Muscle of arm (tissue), 12 donors: ENCODE measurements around the gene RBMX. TPM values are rescaled to one million over a fixed set of nuclear protein-coding genes. Genes with fewer than 3 reads are reported as not detected.

ENCODE experiments used
- DNase-seq: peaks from one replicate; pipeline ENCODE4 v3.0.0-alpha.2; 2013
- polyA plus RNA-seq, 12 donors: library from polyadenylated mRNA; unstranded; fragments of 120-200 nt; gene quantifications; one replicate each; pipeline ENCODE4 v1.2.1, GENCODE V29; 2013; ENCODE audit not compliant: insufficient read length in 12 of 12

The RBMX gene
- polyA plus RNA-seq, 12 donors: 187 to 309 (median 242) TPM; not detected in 1

DNA sequence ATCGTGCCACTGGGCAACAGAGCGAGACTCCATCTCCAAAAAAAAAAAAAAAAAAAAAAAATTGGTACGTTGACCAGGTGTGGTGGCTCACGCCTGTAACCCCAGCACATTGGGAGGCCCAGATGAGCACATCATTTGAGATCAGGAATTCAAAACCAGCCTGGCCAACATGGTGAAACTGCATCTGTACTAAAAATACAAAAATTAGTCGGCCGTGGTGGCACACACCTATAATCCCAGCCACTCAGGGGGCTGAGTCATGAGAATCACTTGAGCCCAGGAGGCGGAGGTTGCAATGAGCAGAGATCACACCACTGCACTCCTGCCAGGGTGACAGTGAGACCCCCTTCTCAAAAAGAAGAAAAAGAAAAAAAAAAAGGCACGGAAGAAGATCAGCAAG lies 24.5 kb downstream of the RBMX start:
- no peak for DNase-seq

DNA sequence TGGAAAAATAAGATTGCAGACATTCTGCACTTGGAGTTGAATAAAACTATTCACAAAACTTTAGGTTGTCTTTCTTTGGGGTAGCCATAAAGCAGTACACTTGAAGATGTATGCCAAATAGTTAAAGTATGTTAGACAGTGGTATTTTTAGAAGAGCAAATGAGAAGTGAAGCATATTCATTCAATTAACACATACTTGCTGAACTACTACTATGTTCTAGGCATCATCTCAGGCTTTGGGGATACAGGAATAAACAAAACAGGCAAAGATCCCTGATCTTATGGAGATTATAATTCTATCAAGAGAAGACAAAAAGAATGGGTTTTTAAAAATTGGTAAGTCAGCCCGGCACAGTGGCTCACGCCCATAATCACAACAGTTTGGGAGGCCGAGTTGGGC lies 29.0 kb downstream of the RBMX start:
- DNase-seq: no peak

DNA sequence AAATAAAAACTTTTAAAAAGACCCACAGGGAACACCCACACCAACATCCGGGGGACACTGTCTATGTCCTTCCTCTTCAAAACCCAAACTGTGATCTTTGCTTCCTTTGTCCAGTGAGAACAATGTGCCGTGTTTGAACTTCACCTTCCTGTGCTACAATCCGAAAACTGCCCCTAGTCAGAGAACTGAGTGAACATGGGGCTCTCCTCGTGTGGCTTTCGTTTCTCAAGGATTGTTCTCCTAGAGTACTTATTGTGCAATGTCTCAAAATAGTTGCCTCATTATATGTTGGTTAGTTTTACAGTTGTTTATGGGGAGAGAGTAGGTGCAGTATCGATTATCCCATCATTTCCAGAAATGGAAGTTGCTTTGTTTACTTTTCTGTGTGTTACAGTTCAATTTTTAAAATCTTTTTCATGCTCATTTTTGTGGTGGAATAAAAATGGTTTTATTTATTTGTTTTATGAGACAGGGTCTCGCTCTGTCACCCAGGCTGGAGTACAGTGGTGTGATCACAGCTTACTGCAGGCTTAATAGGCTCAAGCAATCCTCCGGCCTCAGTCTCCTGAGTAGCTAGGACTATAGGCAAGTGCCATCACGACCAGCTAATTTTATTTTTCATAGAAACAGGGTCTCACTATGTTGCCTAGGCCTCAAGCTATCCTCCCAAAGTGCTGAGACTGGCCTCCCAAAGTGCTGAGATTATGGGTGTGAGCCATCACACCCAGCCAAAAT lies 29.9 kb downstream of the RBMX start:
- DNase-seq: no peak

DNA sequence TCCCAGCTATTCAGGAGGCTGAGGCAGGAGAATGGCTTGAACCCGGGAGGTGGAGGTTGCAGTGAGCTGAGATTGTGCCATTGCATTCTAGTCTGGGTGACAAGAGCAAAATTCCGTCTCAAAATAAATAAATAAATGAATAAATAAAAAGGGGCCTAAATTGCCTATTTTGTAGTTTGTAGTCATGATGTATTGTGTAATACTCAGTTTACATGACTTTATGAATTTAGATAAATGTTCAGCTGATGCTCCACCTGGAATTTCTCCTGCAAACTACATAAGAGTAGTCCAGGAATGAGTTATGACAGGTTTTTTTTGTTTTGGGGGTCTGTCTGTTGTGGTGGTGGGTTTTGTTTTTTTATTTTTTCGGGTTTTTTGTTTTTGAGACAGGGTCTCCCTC lies 31.1 kb downstream of the RBMX start:
- no peak for DNase-seq

DNA sequence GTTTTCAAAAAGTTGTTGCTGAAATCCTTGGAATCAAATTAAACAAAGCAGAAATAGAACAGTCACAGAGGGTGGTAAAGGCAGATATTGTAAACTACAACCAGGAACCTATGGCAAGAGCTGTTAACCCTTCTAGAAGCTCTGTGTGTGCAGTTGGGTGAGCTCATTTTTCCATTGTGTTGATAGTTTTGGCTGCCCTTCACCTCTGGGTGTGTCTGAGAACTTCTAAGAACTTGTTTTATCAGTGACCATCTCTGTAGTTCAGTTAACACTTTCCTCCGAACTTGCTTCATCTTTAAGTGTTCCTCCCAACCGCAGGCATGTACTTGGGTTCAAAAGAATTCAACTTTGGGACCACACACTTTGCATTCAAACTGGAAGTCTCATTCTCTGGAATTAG lies 32.7 kb downstream of the RBMX start:
- no peak for DNase-seq

DNA sequence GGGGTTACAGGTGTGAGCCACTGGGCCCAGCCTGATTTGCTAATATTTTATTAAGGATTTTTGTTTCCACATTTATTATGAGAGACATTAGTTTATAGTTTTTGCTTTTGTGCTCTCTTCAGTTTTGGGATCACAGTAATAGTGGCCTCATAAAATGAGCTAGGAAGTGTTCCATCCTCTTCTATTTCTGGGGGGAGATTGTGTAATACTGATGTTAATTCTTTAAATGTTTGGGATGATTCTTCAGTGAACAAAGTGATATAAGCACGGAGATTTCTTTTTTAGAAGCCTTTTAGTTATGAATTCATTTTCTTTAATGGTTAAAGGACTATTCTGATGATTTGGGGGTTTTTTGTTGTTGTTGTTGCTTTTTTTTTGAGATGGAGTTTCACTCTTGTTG lies 41.3 kb downstream of the RBMX start:
- DNase-seq: no peak

DNA sequence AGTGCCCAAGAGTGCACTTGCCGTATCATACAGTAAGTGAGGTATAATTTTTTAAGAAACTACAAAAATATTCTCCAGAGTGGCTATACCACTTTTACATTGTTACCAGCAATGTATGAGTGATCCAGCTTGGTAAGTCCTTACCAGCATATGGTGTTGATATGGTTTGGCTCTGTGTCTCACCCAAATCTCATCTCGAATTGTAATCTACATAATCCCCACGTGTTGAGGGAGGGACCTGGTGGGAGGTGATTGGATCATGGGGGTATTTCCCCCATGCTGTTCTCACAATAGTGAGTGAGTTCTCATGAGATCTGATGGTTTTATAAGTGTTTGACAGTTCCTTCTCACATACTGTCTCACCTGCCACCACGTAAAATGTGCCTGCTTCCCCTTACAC lies 44.8 kb downstream of the RBMX start:
- no peak for DNase-seq

DNA sequence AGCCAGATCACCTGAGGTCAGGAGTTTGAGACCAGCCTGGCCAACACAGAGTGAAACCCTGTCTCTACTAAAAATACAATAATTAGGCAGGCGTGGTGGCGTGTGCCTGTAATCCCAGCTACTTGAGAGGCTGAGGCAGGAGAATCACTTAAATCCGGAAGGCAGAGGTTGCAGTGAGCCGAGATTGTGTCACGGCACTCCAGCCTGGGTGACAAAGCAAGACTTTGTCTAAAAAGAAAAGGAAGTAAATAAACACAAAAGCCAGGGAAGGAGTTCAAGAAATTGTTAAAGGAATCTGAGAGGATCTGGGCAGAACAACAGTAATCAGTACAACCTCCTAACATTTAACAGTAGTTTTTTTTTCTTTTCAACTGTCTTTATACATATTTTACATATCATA lies 51.1 kb downstream of the RBMX start:
- no peak for DNase-seq

DNA sequence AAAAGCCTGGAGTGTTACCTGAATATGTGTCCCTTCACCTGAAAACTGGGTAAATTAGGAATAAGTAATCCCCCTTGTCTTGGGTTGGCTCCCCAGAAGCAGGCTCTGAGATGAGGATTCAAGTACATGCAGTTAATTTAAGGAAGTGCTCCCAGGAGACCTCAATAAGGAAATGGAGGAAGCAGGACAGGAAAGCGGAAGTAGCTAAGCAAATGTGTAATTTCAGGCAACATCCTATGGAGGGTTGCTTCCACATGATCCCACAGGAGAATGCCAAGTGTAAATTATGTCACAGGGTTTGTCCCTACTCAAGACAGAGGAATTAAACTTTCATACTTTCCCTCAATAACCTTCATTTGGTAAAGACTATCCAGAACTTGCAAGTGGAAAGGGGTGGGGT lies 51.7 kb downstream of the RBMX start:
- DNase-seq: no peak

DNA sequence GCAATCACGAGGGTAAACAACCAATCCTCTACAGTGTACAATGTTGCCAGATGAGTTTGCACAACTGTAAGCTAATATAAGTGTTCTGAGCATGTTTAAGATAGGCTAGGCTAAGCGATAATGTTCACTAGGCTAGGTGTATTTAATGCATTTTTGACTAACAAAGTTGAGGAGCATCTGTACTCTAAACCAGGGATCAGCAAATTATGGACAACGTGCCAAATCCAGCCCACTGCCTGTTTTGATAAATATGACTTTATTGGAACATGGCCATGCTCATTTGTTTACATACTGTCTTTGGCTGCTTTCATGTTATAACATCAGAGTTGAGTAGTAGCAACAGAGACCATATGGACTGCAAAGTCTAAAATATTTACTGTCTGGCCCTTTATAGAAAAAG lies 53.5 kb downstream of the RBMX start:
- no peak for DNase-seq

DNA sequence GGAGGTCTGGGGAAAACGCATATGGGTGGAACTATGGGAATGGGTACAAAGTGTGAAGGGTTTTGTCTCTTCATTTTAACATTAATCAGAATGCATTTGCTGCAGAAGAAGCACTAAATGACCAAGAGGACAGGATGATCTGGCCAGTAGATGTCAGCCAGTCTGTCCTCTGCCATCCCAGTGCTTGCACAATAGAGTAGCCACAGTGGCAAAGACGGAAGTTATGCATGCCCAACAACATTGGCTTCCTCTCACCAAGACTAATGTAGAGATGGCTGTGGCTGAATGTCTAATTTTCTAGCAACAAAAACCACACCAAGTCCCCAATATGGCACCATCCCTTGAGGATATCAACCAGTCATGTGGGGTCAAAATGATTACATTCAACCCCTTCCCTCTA lies 54.8 kb downstream of the RBMX start:
- no peak for DNase-seq

Other genes with a start within 250 kb of the RBMX start
- 1 to 10 TPM in 1 of 12 donors, under 1 TPM in 4, not detected in 7; 0.07 to 1.0 (median 0.13) TPM for gene CD40LG, start 232.6 kb downstream of the RBMX start, polyA plus RNA-seq
- 10 to 100 TPM in 11 of 12 donors, not detected in 1; 35.4 to 67.4 (median 52.7) TPM for gene ARHGEF6, start 99.8 kb downstream of the RBMX start, polyA plus RNA-seq
- not detected for gene GPR101, start 153.3 kb upstream of the RBMX start, polyA plus RNA-seq